ENCODE data around the gene FRMD8. TPM values are rescaled to one million over a fixed set of nuclear protein-coding genes. Genes with fewer than 3 reads are reported as not detected.

The FRMD8 gene
- total RNA-seq, 1 experiment from 2014 or later = 40.2 TPM

GRCh38 chr11:65366340-65366773, 20.1 kb upstream of the FRMD8 start:
- H3K4me1 Mint-ChIP-seq (ENCODE audit: low read depth, unreplicated experiment) = peaks cover 11% of the 10 kb centered on the region
- BruUV-seq (replicated peaks) = no TSS peak
- H3K36me3 Mint-ChIP-seq (ENCODE audit: insufficient read depth, unreplicated experiment) = peaks cover 8% of the 10 kb centered on the region
- TF ChIP-seq CTCF (IDR thresholded peaks at IDR 0.05; ENCODE audit: unreplicated experiment) = peak; percentile 72
- CTCF ChIA-PET = no interaction called here
- H3K27me3 Mint-ChIP-seq (ENCODE audit: unreplicated experiment) = no peaks in the 10 kb centered on the region
- H3K9me3 Mint-ChIP-seq (ENCODE audit: low read depth, unreplicated experiment) = no peaks in the 10 kb centered on the region
- H3K4me3 Mint-ChIP-seq (ENCODE audit: low read depth, unreplicated experiment) = no peak overlapping the region
- intact Hi-C loops (cut with micrococcal nuclease; ENCODE audit: unreplicated experiment) = loop anchor here (1.0 to 2.0 kb wide), 3 partner anchors 50 to 144 kb away; no protein-coding TSS in a partner anchor
- DNase-seq = peak; percentile 49
- H3K27ac Mint-ChIP-seq (ENCODE audit: unreplicated experiment) = no peak overlapping the region

- DNase-seq = no peak
- H3K4me3 Mint-ChIP-seq (ENCODE audit: low read depth, unreplicated experiment) = no peak overlapping the region
- peaks cover 11% of the 10 kb centered on the region for H3K4me1 Mint-ChIP-seq (ENCODE audit: low read depth, unreplicated experiment)
- H3K9me3 Mint-ChIP-seq (ENCODE audit: low read depth, unreplicated experiment) = no peaks in the 10 kb centered on the region
- intact Hi-C loops (cut with micrococcal nuclease; ENCODE audit: unreplicated experiment) = no loop called here
- peak overlapping the region; percentile 62 for H3K27ac Mint-ChIP-seq (ENCODE audit: unreplicated experiment)
- TSS peak; percentile 94 for BruUV-seq (replicated peaks)
- no peaks in the 10 kb centered on the region for H3K27me3 Mint-ChIP-seq (ENCODE audit: unreplicated experiment)
- TF ChIP-seq CTCF (IDR thresholded peaks at IDR 0.05; ENCODE audit: unreplicated experiment) = no peak
- CTCF ChIA-PET = interaction anchor here (0.7 to 1.8 kb wide), 6 partner anchors 9 to 101 kb away, joined by 3 to 9 read pairs (median 4); partner anchors contain the start of gene SLC25A45
- H3K36me3 Mint-ChIP-seq (ENCODE audit: insufficient read depth, unreplicated experiment) = peaks cover 8% of the 10 kb centered on the region
Measured at GRCh38 chr11:65370659-65371049, 15.8 kb upstream of the FRMD8 start.

GRCh38 chr11:65373839-65374580, 12.4 kb upstream of the FRMD8 start:
- DNase-seq = no peak
- Mint-ChIP-seq H3K4me3 (ENCODE audit: low read depth, unreplicated experiment) (no peak overlapping the region), H3K27ac (ENCODE audit: unreplicated experiment) (no peak overlapping the region), H3K9me3 (ENCODE audit: low read depth, unreplicated experiment) (no peaks in the 10 kb centered on the region), H3K27me3 (ENCODE audit: unreplicated experiment) (no peaks in the 10 kb centered on the region), H3K36me3 (ENCODE audit: insufficient read depth, unreplicated experiment) (peaks cover 14% of the 10 kb centered on the region), H3K4me1 (ENCODE audit: low read depth, unreplicated experiment) (peaks cover 30% of the 10 kb centered on the region)
- intact Hi-C loops (cut with micrococcal nuclease; ENCODE audit: unreplicated experiment) = no loop called here
- no peak for TF ChIP-seq CTCF (IDR thresholded peaks at IDR 0.05; ENCODE audit: unreplicated experiment)
- CTCF ChIA-PET = interaction anchor here (1.1 kb wide), 1 partner anchor 168 kb away, joined by 3 read pairs; no protein-coding TSS in a partner anchor
- BruUV-seq (replicated peaks) = no TSS peak

GRCh38 chr11:65375012-65375411, 11.4 kb upstream of the FRMD8 start:
- no peaks in the 10 kb centered on the region for H3K9me3 Mint-ChIP-seq (ENCODE audit: low read depth, unreplicated experiment)
- no TSS peak for BruUV-seq (replicated peaks)
- no peak overlapping the region for H3K4me3 Mint-ChIP-seq (ENCODE audit: low read depth, unreplicated experiment)
- CTCF ChIA-PET = no interaction called here
- H3K4me1 Mint-ChIP-seq (ENCODE audit: low read depth, unreplicated experiment) = peaks cover 38% of the 10 kb centered on the region
- peaks cover 14% of the 10 kb centered on the region for H3K36me3 Mint-ChIP-seq (ENCODE audit: insufficient read depth, unreplicated experiment)
- intact Hi-C loops (cut with micrococcal nuclease; ENCODE audit: unreplicated experiment) = no loop called here
- no peak overlapping the region for H3K27ac Mint-ChIP-seq (ENCODE audit: unreplicated experiment)
- TF ChIP-seq CTCF (IDR thresholded peaks at IDR 0.05; ENCODE audit: unreplicated experiment) = no peak
- H3K27me3 Mint-ChIP-seq (ENCODE audit: unreplicated experiment) = no peaks in the 10 kb centered on the region
- DNase-seq = no peak

Data from Calu3 (cell line).